ENCODE data around the gene CFAP73. TPM values are rescaled to one million over a fixed set of nuclear protein-coding genes. Genes with fewer than 3 reads are reported as not detected.

CFAP73 gene
- total and polyA plus RNA-seq, 10 of the 15 experiments (the other 5 are each of a cell fraction or from before 2014, with no cell fraction given) = 0.18 TPM; not detected in 9

- no peak for DNase-seq (ENCODE audit: low read depth, low spot score)
- Histone ChIP-seq H3K9ac (ENCODE audit: control insufficient read depth, insufficient read depth, low read length) (no peak overlapping the region), H4K20me1 (ENCODE audit: control insufficient read depth, insufficient read depth) (no peaks in the 10 kb centered on the region), H3K36me3 (ENCODE audit: control insufficient read depth in 2 of 2, insufficient read depth in 2 of 2, low read length in 1 of 2) (no peaks in the 10 kb centered on the region), H3K27ac (ENCODE audit: control insufficient read depth, insufficient read depth) (no peak overlapping the region), H3K9me3 (replicated peaks; ENCODE audit: control insufficient read depth, insufficient read depth, low read length) (no peaks in the 10 kb centered on the region), H3K27me3 (replicated peaks in 1 of 2; ENCODE audit: control insufficient read depth in 2 of 2, insufficient read depth in 2 of 2, low read length in 1 of 2) (no peaks in the 10 kb centered on the region; a peak in 2 of 4 replicates), H3K4me2 (ENCODE audit: control insufficient read depth, insufficient read depth) (peak overlapping the region; percentile 50; the same call in 1 of the 2 replicates), H3K4me3 (no peak overlapping the region), H2AFZ (ENCODE audit: control insufficient read depth, low read depth, low read length) (no peak overlapping the region), H3K79me2 (ENCODE audit: control insufficient read depth, insufficient read depth, low read length) (no peaks in the 10 kb centered on the region), H3K4me1 (ENCODE audit: control insufficient read depth, insufficient read depth, low read length) (no peaks in the 10 kb centered on the region)
- no peak for FAIRE-seq
- ATAC-seq = peak; percentile 54
- whole genome bisulfite sequencing (ENCODE audit: insufficient coverage, insufficient replicate concordance, low lambda C conversion rate, missing lambda C conversion rate) = 20% methylated on average over 21 of the region's 21 CpGs
- no TSS peak for BruUV-seq (replicated peaks)
- CTCF ChIA-PET = interaction anchor here (1.0 to 1.6 kb wide), 3 partner anchors 37 to 88 kb away, joined by 3 to 5 read pairs (median 4); no protein-coding TSS in a partner anchor
- TF ChIP-seq MTA2 (IDR thresholded peaks at IDR 0.05; ENCODE audit: low read depth) (0 out of 2 replicates have a peak, but pooled peaks have one; percentile 10), CHD2 (IDR thresholded peaks at IDR 0.05; ENCODE audit: borderline replicate concordance, low read depth, low read length) (0 out of 2 replicates have a peak, but pooled peaks have one; percentile 36), CTCF (IDR thresholded peaks at IDR 0.05 in 2 of 3, conservative IDR thresholded peaks at IDR 0.05 in 1 of 3; ENCODE audit: control insufficient read depth in 2 of 3, extremely low read depth in 1 of 3, insufficient read depth in 1 of 3, low read depth in 3 of 3, low read length in 3 of 3) (no peak), IKZF1 (conservative IDR thresholded peaks at IDR 0.05) (0 out of 2 replicates have a peak, but pooled peaks have one; percentile 17), KDM1A (IDR thresholded peaks at IDR 0.05; ENCODE audit: borderline replicate concordance) (no peak), ZNF274 (IDR thresholded peaks at IDR 0.05; ENCODE audit: insufficient read depth, insufficient read length) (no peak), MLLT1 (IDR thresholded peaks at IDR 0.05) (no peak), EGR1 (IDR thresholded peaks at IDR 0.05; ENCODE audit: borderline replicate concordance in 1 of 2, low read depth in 2 of 2, low read length in 2 of 2) (peak in 1 of 2 experiments; percentile 54; a peak in 2 of 3 replicates), IRF5 (IDR thresholded peaks at IDR 0.05; ENCODE audit: borderline replicate concordance) (no peak), NBN (IDR thresholded peaks at IDR 0.05) (0 out of 2 replicates have a peak, but pooled peaks have one; percentile 41)
- RAD21 ChIA-PET (ENCODE audit: unreplicated experiment) = interaction anchor here (0.8 to 1.3 kb wide), 3 partner anchors 17 to 87 kb away, joined by 3 to 6 read pairs (median 3); no protein-coding TSS in a partner anchor
- in situ Hi-C loops (cut with MboI) = no loop called here
- POLR2A ChIA-PET = interaction anchor here (0.6 kb wide), 1 partner anchor 129 kb away, joined by 3 read pairs; no protein-coding TSS in a partner anchor
- intact Hi-C loops (cut with micrococcal nuclease; ENCODE audit: unreplicated experiment) = no loop called here
- SMC1A ChIA-PET (ENCODE audit: uncharacterized antibody, unreplicated experiment) = no interaction called here
Measured at GRCh38 chr12:113136128-113136989, 13.2 kb upstream of the CFAP73 start.
